Measurements from ENCODE around the gene ESRRA. TPM values are rescaled to one million over a fixed set of nuclear protein-coding genes. Genes with fewer than 3 reads are reported as not detected.

ESRRA gene
- total and polyA plus RNA-seq, 9 of the 15 experiments (the other 6 are each of a cell fraction or from before 2014, with no cell fraction given): 0.27 to 89.7 (median 23.7) TPM

DNA sequence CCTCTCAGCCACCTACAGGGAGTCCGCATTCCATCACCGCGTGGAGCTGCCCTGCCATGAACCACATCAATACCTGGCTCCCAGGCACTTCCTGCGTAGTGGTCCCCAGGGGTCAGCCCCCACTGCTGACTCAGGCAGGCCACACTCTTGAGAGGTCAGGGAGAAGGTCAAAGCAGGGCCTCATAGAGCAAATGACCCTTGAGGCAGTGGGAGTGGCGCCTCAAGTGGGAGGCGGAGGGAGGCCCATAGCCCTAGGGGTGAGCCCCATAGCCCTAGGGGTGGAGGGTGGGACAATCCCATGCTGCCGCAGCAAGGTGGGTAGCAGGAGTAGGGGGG lies 17.6 kb downstream of the ESRRA start (continued):
- TF ChIP-seq, protein P1, sequence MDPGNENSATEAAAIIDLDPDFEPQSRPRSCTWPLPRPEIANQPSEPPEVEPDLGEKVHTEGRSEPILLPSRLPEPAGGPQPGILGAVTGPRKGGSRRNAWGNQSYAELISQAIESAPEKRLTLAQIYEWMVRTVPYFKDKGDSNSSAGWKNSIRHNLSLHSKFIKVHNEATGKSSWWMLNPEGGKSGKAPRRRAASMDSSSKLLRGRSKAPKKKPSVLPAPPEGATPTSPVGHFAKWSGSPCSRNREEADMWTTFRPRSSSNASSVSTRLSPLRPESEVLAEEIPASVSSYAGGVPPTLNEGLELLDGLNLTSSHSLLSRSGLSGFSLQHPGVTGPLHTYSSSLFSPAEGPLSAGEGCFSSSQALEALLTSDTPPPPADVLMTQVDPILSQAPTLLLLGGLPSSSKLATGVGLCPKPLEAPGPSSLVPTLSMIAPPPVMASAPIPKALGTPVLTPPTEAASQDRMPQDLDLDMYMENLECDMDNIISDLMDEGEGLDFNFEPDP (CRISPR knock-in tag; IDR thresholded peaks at IDR 0.05): no peak
- no peak for TF ChIP-seq DIDO1 (tag; IDR thresholded peaks at IDR 0.05; ENCODE audit: low read depth)
- TF ChIP-seq E2F4 (CRISPR knock-in tag; IDR thresholded peaks at IDR 0.05; ENCODE audit: low read depth): no peak
- TF ChIP-seq ZNF146 (CRISPR knock-in tag; IDR thresholded peaks at IDR 0.05; ENCODE audit: unreplicated experiment): no peak
- TF ChIP-seq MXD1 (CRISPR knock-in tag; IDR thresholded peaks at IDR 0.05; ENCODE audit: borderline replicate concordance, poor library complexity, severe bottlenecking): no peak
- TF ChIP-seq, protein P2, sequence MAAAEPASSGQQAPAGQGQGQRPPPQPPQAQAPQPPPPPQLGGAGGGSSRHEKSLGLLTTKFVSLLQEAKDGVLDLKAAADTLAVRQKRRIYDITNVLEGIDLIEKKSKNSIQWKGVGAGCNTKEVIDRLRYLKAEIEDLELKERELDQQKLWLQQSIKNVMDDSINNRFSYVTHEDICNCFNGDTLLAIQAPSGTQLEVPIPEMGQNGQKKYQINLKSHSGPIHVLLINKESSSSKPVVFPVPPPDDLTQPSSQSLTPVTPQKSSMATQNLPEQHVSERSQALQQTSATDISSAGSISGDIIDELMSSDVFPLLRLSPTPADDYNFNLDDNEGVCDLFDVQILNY (CRISPR knock-in tag; IDR thresholded peaks at IDR 0.05): no peak
- TF ChIP-seq HCFC1 (IDR thresholded peaks at IDR 0.05; ENCODE audit: low read depth, low read length): no peak
- TF ChIP-seq, protein P3, sequence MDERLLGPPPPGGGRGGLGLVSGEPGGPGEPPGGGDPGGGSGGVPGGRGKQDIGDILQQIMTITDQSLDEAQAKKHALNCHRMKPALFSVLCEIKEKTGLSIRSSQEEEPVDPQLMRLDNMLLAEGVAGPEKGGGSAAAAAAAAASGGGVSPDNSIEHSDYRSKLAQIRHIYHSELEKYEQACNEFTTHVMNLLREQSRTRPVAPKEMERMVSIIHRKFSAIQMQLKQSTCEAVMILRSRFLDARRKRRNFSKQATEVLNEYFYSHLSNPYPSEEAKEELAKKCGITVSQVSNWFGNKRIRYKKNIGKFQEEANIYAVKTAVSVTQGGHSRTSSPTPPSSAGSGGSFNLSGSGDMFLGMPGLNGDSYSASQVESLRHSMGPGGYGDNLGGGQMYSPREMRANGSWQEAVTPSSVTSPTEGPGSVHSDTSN (CRISPR knock-in tag; IDR thresholded peaks at IDR 0.05; ENCODE audit: low read depth): no peak
- TF ChIP-seq, protein P3 (tag; conservative IDR thresholded peaks at IDR 0.05; ENCODE audit: low read depth): no peak
- no peak for TF ChIP-seq NFE2 (IDR thresholded peaks at IDR 0.05; ENCODE audit: low read depth)
- no peak for TF ChIP-seq RFX7 (CRISPR knock-in tag; IDR thresholded peaks at IDR 0.05)
- no peak for TF ChIP-seq TCF7L2 (IDR thresholded peaks at IDR 0.05; ENCODE audit: low read depth, low read length)
- no peak for TF ChIP-seq ZNF165 (CRISPR knock-in tag; IDR thresholded peaks at IDR 0.05; ENCODE audit: borderline replicate concordance)
- no peak for TF ChIP-seq ZNF740 (CRISPR knock-in tag; IDR thresholded peaks at IDR 0.05)
- TF ChIP-seq ZNF740 (tag; IDR thresholded peaks at IDR 0.05): no peak
- TF ChIP-seq FOXK1 (CRISPR knock-in tag; IDR thresholded peaks at IDR 0.05; ENCODE audit: borderline replicate concordance): no peak
- no peak for TF ChIP-seq SRSF1 (IDR thresholded peaks at IDR 0.05; ENCODE audit: low read depth, low read length)
- TF ChIP-seq CBX1 (IDR thresholded peaks at IDR 0.05; ENCODE audit: low read depth): no peak
- TF ChIP-seq, protein P4, sequence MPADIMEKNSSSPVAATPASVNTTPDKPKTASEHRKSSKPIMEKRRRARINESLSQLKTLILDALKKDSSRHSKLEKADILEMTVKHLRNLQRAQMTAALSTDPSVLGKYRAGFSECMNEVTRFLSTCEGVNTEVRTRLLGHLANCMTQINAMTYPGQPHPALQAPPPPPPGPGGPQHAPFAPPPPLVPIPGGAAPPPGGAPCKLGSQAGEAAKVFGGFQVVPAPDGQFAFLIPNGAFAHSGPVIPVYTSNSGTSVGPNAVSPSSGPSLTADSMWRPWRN (IDR thresholded peaks at IDR 0.05; ENCODE audit: low read depth): no peak
- TF ChIP-seq SAFB (IDR thresholded peaks at IDR 0.05; ENCODE audit: borderline replicate concordance, low read depth, low read length): no peak
- TF ChIP-seq DDX20 (tag; IDR thresholded peaks at IDR 0.05; ENCODE audit: low read depth): no peak
- no peak for TF ChIP-seq RFX1 (IDR thresholded peaks at IDR 0.05)
